SK-N-SH (cell line): ENCODE data around the gene STARD3NL.

Experiments used
- EP300 ChIP-seq, 2 experiments: IDR thresholded peaks; 2 replicates each; pipeline versions ENCODE4 v1.4.0 to v1.6.1; 2012; ENCODE audit warnings: borderline replicate concordance in 1 of 2, low read depth in 1 of 2, low read length in 1 of 2
- FOSL2 ChIP-seq: IDR thresholded peaks from 2 replicates; pipeline ENCODE4 v1.4.0; 2012; ENCODE audit warnings: low read depth, mild to moderate bottlenecking, moderate library complexity, borderline replicate concordance
- GABPA ChIP-seq: IDR thresholded peaks from 2 replicates; pipeline ENCODE4 v1.4.0; 2012; ENCODE audit warnings: low read depth, mild to moderate bottlenecking
- GATA2 ChIP-seq: sonication (generic); formaldehyde crosslinking; IDR thresholded peaks from 2 replicates; pipeline ENCODE4 v1.5.0; 2020; ENCODE audit warnings: mild to moderate bottlenecking, missing genetic modification reagents
- MAX ChIP-seq: IDR thresholded peaks from 2 replicates; pipeline ENCODE4 v1.4.0; 2012; ENCODE audit warnings: low read depth
- NFIC ChIP-seq: IDR thresholded peaks from 2 replicates; pipeline ENCODE4 v1.4.0; 2012; ENCODE audit warnings: borderline replicate concordance
- POLR2AphosphoS5 ChIP-seq: IDR thresholded peaks from 2 replicates; pipeline ENCODE4 v1.6.1; 2012; ENCODE audit warnings: low read depth, low read length
- RFX5 ChIP-seq: IDR thresholded peaks from 2 replicates; pipeline ENCODE4 v1.6.1; 2012; ENCODE audit warnings: mild to moderate bottlenecking, improper control_type of control experiment, low read length
- RXRA ChIP-seq: IDR thresholded peaks from 2 replicates; pipeline ENCODE4 v1.4.0; 2012; ENCODE audit warnings: low read depth, mild to moderate bottlenecking, borderline replicate concordance
- SIN3A ChIP-seq: IDR thresholded peaks from 2 replicates; pipeline ENCODE4 v1.6.1; 2012; ENCODE audit warnings: low read depth, mild to moderate bottlenecking, low read length, moderate library complexity, borderline replicate concordance
- TAF1 ChIP-seq: IDR thresholded peaks from 2 replicates; pipeline ENCODE4 v1.6.1; 2012; ENCODE audit warnings: low read depth, mild to moderate bottlenecking, low read length, moderate library complexity, borderline replicate concordance
- TF ChIP-seq, protein P1 (sequence below): IDR thresholded peaks from 2 replicates; pipeline ENCODE4 v1.6.1; 2012; ENCODE audit warnings: mild to moderate bottlenecking, low read depth, low read length, moderate library complexity
- TF ChIP-seq, protein P2 (sequence below): fragments of 200-600 bp; sonication (generic); IDR thresholded peaks from 2 replicates; pipeline ENCODE4 v1.6.1; 2017; ENCODE audit warnings: antibody characterized with exemption, mild to moderate bottlenecking, moderate library complexity
- TF ChIP-seq, protein P3 (sequence below): fragments of 150-350 bp; IDR thresholded peaks from 2 replicates; pipeline ENCODE4 v1.6.1; 2017; ENCODE audit warnings: antibody characterized with exemption, low read length, low read depth, borderline replicate concordance

DNA sequence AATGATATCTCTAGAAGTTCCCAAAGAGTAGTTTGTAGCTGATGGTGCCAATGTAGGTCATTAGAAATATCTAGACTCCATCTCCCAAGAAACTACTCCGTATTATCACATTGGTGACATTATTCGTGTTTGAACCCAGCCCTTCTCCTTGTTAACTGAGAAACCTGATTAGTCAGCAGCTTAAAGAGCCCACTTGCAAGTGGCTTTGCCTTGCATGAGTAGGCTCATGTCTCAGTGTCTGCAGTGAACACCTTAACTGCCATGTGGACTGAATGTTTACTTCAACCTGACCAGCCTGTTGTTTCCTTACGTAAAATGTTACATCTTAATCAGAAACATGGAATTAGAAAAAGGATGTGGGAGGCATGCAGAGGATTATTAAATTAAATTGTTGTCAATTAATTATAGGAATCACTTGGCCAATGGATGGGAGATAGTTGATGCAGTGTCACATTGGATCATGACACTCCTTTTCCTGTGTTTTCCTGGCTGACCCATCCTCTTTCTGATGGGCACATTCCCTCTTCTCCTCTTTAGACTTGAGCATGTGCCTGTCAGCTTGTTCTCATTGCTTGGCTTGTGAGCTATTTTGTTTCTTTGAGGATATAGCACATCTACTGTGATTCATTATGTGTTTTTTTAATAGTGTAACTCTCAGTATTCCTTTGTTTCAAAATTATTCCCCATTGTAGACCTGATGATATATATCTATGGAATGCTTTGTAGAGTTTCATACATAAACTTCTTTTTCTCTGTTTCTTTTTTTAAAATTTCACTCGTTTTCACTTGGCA is 18.0 kb downstream of the STARD3NL start:
- no peak for TF ChIP-seq EP300 (IDR thresholded peaks at IDR 0.05; ENCODE audit: borderline replicate concordance in 1 of 2, low read depth in 1 of 2, low read length in 1 of 2)
- TF ChIP-seq, protein P1, sequence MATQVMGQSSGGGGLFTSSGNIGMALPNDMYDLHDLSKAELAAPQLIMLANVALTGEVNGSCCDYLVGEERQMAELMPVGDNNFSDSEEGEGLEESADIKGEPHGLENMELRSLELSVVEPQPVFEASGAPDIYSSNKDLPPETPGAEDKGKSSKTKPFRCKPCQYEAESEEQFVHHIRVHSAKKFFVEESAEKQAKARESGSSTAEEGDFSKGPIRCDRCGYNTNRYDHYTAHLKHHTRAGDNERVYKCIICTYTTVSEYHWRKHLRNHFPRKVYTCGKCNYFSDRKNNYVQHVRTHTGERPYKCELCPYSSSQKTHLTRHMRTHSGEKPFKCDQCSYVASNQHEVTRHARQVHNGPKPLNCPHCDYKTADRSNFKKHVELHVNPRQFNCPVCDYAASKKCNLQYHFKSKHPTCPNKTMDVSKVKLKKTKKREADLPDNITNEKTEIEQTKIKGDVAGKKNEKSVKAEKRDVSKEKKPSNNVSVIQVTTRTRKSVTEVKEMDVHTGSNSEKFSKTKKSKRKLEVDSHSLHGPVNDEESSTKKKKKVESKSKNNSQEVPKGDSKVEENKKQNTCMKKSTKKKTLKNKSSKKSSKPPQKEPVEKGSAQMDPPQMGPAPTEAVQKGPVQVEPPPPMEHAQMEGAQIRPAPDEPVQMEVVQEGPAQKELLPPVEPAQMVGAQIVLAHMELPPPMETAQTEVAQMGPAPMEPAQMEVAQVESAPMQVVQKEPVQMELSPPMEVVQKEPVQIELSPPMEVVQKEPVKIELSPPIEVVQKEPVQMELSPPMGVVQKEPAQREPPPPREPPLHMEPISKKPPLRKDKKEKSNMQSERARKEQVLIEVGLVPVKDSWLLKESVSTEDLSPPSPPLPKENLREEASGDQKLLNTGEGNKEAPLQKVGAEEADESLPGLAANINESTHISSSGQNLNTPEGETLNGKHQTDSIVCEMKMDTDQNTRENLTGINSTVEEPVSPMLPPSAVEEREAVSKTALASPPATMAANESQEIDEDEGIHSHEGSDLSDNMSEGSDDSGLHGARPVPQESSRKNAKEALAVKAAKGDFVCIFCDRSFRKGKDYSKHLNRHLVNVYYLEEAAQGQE: no peak
- peak; percentile 49; the same call in 1 of the 2 replicates for TF ChIP-seq MAX
- TF ChIP-seq GABPA: no peak
- no peak for TF ChIP-seq RXRA
- TF ChIP-seq, protein P2, sequence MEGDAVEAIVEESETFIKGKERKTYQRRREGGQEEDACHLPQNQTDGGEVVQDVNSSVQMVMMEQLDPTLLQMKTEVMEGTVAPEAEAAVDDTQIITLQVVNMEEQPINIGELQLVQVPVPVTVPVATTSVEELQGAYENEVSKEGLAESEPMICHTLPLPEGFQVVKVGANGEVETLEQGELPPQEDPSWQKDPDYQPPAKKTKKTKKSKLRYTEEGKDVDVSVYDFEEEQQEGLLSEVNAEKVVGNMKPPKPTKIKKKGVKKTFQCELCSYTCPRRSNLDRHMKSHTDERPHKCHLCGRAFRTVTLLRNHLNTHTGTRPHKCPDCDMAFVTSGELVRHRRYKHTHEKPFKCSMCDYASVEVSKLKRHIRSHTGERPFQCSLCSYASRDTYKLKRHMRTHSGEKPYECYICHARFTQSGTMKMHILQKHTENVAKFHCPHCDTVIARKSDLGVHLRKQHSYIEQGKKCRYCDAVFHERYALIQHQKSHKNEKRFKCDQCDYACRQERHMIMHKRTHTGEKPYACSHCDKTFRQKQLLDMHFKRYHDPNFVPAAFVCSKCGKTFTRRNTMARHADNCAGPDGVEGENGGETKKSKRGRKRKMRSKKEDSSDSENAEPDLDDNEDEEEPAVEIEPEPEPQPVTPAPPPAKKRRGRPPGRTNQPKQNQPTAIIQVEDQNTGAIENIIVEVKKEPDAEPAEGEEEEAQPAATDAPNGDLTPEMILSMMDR: no peak
- TF ChIP-seq FOSL2: no peak
- TF ChIP-seq TAF1: no peak
- no peak for TF ChIP-seq POLR2AphosphoS5
- TF ChIP-seq SIN3A: no peak
- TF ChIP-seq NFIC: no peak
- TF ChIP-seq, protein P3, sequence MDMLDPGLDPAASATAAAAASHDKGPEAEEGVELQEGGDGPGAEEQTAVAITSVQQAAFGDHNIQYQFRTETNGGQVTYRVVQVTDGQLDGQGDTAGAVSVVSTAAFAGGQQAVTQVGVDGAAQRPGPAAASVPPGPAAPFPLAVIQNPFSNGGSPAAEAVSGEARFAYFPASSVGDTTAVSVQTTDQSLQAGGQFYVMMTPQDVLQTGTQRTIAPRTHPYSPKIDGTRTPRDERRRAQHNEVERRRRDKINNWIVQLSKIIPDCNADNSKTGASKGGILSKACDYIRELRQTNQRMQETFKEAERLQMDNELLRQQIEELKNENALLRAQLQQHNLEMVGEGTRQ: no peak
- no peak for TF ChIP-seq RFX5
- TF ChIP-seq GATA2 (CRISPR knock-in tag): no peak
